Ectodermal cell (in vitro differentiated cells): ENCODE data around the gene SLC2A4.

Source experiments
- H3K27ac ChIP-seq: 2 replicates; pipeline ENCODE4 v1.7.0; 2013; ENCODE audit warnings: mild to moderate bottlenecking, low read depth, low read length; ENCODE audit not compliant: insufficient read depth, poor library complexity, severe bottlenecking
- H3K27me3 ChIP-seq: 2 replicates; pipeline ENCODE4 v1.7.0; 2013; ENCODE audit warnings: mild to moderate bottlenecking, low read length; ENCODE audit not compliant: insufficient read depth, control insufficient read depth, poor library complexity, severe bottlenecking
- H3K36me3 ChIP-seq: one replicate; pipeline ENCODE4 v1.7.0; 2013; ENCODE audit warnings: low read length; ENCODE audit not compliant: control insufficient read depth, insufficient read depth
- H3K4me1 ChIP-seq: one replicate; pipeline ENCODE4 v1.7.0; 2013; ENCODE audit warnings: low read length; ENCODE audit not compliant: control insufficient read depth, insufficient read depth
- H3K4me3 ChIP-seq: 2 replicates; pipeline ENCODE4 v1.7.0; 2013; ENCODE audit warnings: low read depth, low read length, control low read depth; ENCODE audit not compliant: insufficient read depth
- H3K9me3 ChIP-seq: 2 replicates; pipeline ENCODE4 v1.7.0; 2013; ENCODE audit warnings: mild to moderate bottlenecking, low read length, moderate library complexity; ENCODE audit not compliant: control insufficient read depth
- WGBS, 2 experiments: methylation state at CpG; one replicate each; pipeline ENCODE4 v1.1.7; 2013; ENCODE audit warnings: missing lambda C conversion rate in 2 of 2; 5-methylcytosine and 5-hydroxymethylcytosine counted together

Gene SLC2A4

DNA sequence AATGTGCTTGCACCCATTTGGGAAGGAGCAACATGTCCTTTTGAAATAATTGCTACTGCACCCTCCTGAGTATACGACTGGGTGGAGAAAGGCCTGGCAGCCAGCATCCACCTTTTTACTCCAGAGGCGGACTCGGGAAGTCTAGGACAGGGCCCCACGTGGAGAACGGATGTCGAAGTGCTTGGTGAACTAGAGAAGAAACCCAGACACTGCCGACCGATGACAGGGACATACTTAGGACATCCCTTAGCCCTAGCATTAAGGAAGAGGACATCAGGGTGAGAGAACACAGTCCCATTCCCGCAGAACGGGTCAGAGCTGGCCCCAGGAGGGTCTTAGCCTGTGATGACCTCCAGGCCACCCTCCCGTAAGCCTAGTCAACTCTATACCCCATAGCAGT is 9.2 kb downstream of the SLC2A4 start:
- H3K27ac ChIP-seq, result no peak overlapping the region
- WGBS, 2 experiments, result 91% methylated on average over 11 of the region's 11 CpGs
- peaks cover 41% of the 10 kb centered on the region for H3K27me3 ChIP-seq
- H3K36me3 ChIP-seq, result no peaks in the 10 kb centered on the region
- H3K4me3 ChIP-seq, result no peak overlapping the region
- H3K9me3 ChIP-seq, result no peaks in the 10 kb centered on the region
- peaks cover 26% of the 10 kb centered on the region for H3K4me1 ChIP-seq

DNA sequence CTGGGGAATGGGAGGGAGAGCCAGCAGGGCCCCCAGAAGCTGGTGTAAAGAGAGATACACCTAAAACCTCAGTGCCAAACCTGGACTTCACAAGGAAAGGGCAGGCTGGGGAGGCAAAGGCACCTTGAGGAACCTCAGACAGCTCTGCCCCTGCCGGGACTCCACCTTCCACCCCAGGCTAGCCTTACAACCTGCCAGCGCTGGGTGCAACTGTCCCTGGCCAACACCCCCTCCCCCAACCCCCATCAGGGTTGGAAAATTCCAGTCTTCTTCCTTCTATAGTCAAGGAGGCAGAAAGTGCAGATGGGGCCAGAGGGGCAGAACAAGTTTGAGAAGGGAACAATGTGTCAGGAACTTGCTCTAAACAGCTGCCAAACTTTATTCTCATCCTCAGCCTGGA is 10.7 kb downstream of the SLC2A4 start:
- H3K27ac ChIP-seq, result no peak overlapping the region
- H3K4me3 ChIP-seq, result no peak overlapping the region
- peaks cover 56% of the 10 kb centered on the region for H3K27me3 ChIP-seq
- 91 to 93% methylated on average over 2 of the region's 2 CpGs for WGBS, 2 experiments
- no peaks in the 10 kb centered on the region for H3K9me3 ChIP-seq
- H3K4me1 ChIP-seq, result peaks cover 29% of the 10 kb centered on the region
- no peaks in the 10 kb centered on the region for H3K36me3 ChIP-seq

DNA sequence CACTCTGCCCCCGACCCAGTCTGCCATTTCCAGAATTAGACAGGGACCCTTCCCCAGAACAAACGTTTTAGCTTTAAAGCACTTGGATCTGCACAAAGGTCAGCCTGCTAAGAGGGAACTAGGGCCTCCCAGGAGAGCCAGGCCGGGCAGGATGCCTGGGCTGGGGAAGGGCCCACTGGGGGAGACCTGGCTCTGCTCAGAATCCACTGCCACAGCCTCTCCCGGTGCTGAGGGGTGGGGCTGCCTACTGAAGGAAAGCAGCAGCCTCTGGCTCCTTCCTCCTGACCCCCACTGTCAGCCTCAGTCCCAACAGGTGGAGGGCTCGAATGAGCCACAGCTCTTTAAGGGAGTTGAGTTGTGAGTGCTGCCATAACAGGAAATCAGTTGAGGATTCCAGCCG is 11.2 kb downstream of the SLC2A4 start:
- H3K9me3 ChIP-seq, result no peaks in the 10 kb centered on the region
- peaks cover 57% of the 10 kb centered on the region for H3K27me3 ChIP-seq
- H3K27ac ChIP-seq, result no peak overlapping the region
- 67 to 72% methylated on average over 6 of the region's 6 CpGs for WGBS, 2 experiments
- peaks cover 29% of the 10 kb centered on the region for H3K4me1 ChIP-seq
- no peaks in the 10 kb centered on the region for H3K36me3 ChIP-seq
- H3K4me3 ChIP-seq, result no peak overlapping the region

DNA sequence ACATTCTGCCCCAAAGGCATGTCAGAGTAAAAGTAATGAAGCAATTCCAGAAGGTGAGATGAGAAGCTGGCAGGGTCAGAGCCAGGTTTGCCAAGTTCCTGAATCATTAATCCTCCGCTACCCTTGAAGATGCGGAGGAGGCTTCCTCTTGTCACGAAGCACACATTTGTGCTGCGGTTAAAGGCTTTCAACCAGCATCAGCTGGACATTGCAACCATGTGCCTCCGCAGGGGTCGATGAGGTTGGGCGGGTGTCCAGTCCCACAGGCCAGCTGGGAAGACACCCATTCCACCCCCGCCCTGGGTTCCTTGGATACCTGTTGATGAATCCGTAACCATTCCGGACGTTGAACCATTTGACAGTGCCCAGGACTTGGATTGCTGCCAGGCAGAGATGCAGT is 11.6 kb downstream of the SLC2A4 start:
- WGBS, 2 experiments, result 94 to 96% methylated on average over 11 of the region's 11 CpGs
- Histone ChIP-seq H3K27me3 (peaks cover 57% of the 10 kb centered on the region), H3K9me3 (no peaks in the 10 kb centered on the region), H3K36me3 (no peaks in the 10 kb centered on the region), H3K4me3 (no peak overlapping the region), H3K27ac (no peak overlapping the region), H3K4me1 (peaks cover 29% of the 10 kb centered on the region)

DNA sequence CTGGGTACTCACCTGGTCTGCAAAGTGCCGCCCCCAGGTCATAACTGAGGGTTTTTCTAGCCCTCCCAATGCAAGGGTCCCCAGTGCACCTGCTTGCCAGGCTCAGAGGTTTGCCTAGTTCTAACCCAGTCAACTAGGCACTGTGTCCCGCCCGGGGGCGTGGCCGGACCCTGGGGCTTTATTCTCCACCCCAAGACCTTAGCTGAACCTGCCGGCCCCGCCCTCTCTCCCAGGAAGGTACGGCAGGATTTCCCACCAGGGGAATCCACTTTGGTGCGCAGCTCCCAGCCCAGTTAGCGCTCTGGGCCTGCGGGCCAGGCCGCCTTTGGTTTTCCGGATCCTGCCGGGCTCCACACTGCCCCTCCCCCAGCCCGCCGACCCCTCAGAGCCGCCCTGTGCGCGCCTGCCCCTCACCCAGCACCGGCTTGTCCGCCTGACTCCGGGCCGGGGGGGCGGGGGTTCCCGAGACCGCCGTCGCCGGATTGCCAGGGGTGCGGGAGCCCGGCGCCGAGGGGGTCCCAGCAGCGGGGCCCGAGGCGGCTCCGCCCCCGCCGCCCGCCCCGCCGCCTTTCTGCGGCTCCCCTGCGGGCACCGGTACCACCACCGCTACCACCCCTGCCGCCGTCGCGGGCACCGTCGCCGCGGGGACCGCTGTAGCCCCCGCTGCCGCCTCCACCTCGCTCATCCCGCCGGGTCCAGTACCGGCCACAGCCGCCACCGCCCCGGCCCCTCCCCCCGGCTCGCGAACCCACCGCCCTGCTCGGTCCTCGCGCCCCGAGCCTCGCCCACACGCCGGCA is 12.5 kb downstream of the SLC2A4 start:
- no peaks in the 10 kb centered on the region for H3K36me3 ChIP-seq
- H3K27ac ChIP-seq, result no peak overlapping the region
- peaks cover 57% of the 10 kb centered on the region for H3K27me3 ChIP-seq
- peak overlapping the region; percentile 26 for H3K4me3 ChIP-seq
- peaks cover 28% of the 10 kb centered on the region for H3K4me1 ChIP-seq
- 2% methylated on average over 75 of the region's 75 CpGs for WGBS, 2 experiments
- H3K9me3 ChIP-seq, result no peaks in the 10 kb centered on the region

DNA sequence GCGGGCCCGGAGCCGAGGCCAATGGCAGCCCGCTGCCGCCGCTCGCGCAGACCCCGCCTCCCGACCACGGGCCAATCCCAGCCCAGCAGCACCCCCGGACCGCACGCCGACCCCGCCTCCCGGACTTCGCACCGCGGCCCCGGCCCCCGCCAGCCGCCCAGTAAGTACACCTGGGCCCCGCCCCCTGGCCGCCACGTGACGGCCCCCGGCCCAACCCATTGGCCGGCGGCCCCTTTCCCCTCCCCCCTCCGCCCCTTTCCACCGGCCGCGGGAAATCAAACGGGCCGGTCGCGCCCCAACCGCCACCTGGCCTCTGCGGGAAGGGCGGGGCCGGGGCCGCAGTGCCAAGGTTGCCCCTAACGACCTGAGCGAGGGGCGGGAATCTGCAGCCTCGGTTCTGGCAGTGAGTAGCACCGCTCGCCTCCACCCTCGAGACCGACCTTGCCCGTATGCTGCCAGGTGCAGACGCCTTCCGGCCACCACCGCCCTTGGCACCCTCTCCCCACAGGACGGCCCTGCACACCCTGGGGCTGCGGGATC is 13.2 kb downstream of the SLC2A4 start, which contains the start of gene YBX2:
YBX2 (minus strand) TSS at position 26 of the 540 bp plus-strand sequence. CDS start 139 bp downstream, outside the sequence.
- peaks cover 21% of the 10 kb centered on the region for H3K4me1 ChIP-seq
- 2% methylated on average over 57 of the region's 57 CpGs for WGBS, 2 experiments
- peak within 1 kb of the TSS; percentile 26 for H3K4me3 ChIP-seq
- no peaks in the 10 kb centered on the region for H3K9me3 ChIP-seq
- H3K27me3 ChIP-seq, result peaks cover 59% of the 10 kb centered on the region
- H3K36me3 ChIP-seq, result no peaks in the 10 kb centered on the region
- no peak within 1 kb of the TSS for H3K27ac ChIP-seq

DNA sequence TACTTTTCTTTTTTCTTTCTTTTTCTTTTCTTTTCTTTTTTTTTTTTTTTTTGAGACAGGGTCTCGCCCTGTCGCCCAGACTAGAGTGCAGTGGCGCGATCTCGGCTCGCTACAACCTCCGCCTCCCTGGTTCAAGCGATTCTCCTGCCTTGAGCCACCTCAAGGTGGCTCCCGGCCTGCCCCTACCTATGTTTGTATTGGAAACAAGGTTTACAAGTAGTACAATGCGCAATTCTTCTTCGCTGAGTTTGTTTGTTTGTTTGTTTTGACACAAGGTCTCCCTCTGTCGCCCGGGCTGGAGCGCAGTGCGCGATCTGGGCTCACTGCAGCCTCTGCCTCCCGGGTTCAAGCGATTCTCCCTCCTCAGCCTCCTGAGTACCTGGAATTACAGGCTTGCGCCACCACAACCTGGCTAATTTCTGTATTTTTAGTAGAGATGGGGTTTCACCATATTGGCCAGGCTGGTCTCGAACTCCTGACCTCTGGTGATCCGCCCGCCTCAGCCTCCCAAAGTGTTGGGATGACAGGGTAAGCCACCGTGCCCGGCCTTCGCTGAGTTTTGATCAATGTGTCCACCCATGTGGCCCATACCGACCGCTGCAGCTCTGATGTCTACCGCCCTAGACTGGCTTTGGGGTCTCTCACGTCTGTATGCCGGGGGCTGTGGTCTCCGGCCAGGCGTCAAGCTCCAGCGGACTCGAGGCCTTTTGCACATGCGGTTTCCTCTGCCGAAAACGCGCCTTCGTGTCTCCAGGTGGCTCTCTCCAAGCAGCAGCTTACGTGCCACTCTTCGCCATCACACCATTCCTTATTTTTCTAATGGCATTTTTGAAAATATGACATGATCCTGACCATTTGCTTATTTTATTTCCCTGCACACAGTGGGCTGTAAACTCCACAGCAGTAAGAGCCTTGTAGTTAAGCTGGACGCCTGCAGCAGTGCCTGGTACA is 14.0 kb downstream of the SLC2A4 start:
- no peaks in the 10 kb centered on the region for H3K9me3 ChIP-seq
- H3K27me3 ChIP-seq, result peaks cover 65% of the 10 kb centered on the region
- 72% methylated on average over 42 of the region's 42 CpGs for WGBS, 2 experiments
- H3K4me1 ChIP-seq, result peaks cover 21% of the 10 kb centered on the region
- no peak overlapping the region for H3K27ac ChIP-seq
- no peaks in the 10 kb centered on the region for H3K36me3 ChIP-seq
- H3K4me3 ChIP-seq, result no peak overlapping the region

DNA sequence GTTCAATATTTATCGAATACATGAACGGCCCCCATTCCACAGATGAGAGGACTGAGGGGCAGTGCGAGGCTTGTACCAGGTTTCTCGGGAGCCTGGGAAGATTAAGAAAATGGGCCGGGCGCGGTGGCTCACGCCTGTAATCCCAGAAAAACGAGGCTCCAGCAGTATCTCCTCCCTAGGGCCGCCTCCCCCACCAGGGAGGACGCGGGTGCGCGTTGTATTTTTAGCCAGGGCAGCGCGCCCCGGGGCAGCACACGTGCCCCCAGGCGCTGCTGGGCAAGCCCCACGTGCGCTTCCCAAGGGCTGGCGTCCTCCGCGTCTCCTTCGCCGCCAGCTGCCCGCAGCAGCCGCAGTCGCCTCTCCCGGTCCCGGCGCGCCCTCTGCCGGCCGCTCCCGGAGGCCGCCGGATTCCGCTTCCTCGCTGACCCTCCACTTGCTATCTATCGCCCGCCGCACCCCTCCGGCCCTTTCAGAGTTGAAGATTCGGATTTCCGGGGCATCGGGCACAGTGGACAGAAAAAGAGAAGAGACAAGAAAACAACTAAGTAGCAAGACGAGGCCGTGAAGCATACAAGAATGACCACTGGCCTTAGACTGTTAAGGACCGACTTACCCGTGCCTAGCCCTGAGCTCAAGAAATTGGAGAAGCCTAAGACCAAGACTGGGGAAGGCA is 14.8 kb downstream of the SLC2A4 start:
- peaks cover 66% of the 10 kb centered on the region for H3K27me3 ChIP-seq
- H3K4me1 ChIP-seq, result peaks cover 21% of the 10 kb centered on the region
- no peak overlapping the region for H3K27ac ChIP-seq
- no peaks in the 10 kb centered on the region for H3K9me3 ChIP-seq
- H3K4me3 ChIP-seq, result no peak overlapping the region
- 11% methylated on average over 51 of the region's 51 CpGs for WGBS, 2 experiments
- H3K36me3 ChIP-seq, result no peaks in the 10 kb centered on the region

DNA sequence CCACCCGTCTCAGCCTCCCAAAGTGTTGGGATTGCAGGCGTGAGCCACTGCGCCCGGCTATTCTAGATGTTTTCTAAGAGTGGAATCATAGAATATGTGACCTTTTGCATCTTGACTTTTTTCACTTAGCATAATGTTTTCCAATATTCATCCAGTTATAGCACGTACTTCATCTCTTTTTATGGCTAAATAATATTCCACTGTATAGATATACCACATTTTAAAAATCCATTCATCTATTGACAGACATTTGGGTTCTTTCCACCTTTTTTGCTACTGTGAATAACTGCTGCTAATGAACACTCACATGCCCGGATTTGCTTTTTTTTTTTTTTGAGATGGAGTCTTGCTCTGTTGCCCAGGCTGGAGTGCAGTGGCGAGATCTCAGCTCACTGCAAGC is 22.7 kb downstream of the SLC2A4 start:
- no peak overlapping the region for H3K27ac ChIP-seq
- no peaks in the 10 kb centered on the region for H3K9me3 ChIP-seq
- H3K36me3 ChIP-seq, result no peaks in the 10 kb centered on the region
- WGBS, 2 experiments, result 91 to 97% methylated on average over 7 of the region's 7 CpGs
- H3K4me3 ChIP-seq, result no peak overlapping the region
- H3K27me3 ChIP-seq, result peaks cover 10% of the 10 kb centered on the region
- peaks cover 1% of the 10 kb centered on the region for H3K4me1 ChIP-seq
